Astrocyte (in vitro differentiated cells and primary cell): ENCODE data around the gene SOBP. TPM values are rescaled to one million over a fixed set of nuclear protein-coding genes. Genes with fewer than 3 reads are reported as not detected.

ENCODE experiments used
- DNase-seq: peaks from one replicate; pipeline ENCODE4 v3.0.0-alpha.2; 2010; ENCODE audit warnings: low read depth
- FAIRE-seq: peaks from 2 replicates; lab custom pipeline; 2011; peaks lifted over from hg19 to GRCh38; lab: Jason Lieb, UNC
- H2AFZ ChIP-seq: 2 replicates; pipeline ENCODE4 v1.6.0; 2012; ENCODE audit warnings: low read depth, low read length, inconsistent platforms
- H3K27ac ChIP-seq: 2 replicates; pipeline ENCODE4 v1.5.1; 2011; ENCODE audit warnings: low read depth, low read length, inconsistent platforms
- H3K27me3 ChIP-seq: 2 replicates; pipeline ENCODE4 v1.6.0; 2011; ENCODE audit warnings: low read length, inconsistent platforms; ENCODE audit not compliant: insufficient read depth
- H3K36me3 ChIP-seq: 2 replicates; pipeline ENCODE4 v1.5.1; 2011; ENCODE audit warnings: low read length, inconsistent platforms; ENCODE audit not compliant: insufficient read depth
- H3K4me1 ChIP-seq: 2 replicates; pipeline ENCODE4 v1.5.1; 2011; ENCODE audit warnings: low read length, inconsistent platforms; ENCODE audit not compliant: insufficient read depth
- H3K4me2 ChIP-seq: 2 replicates; pipeline ENCODE4 v1.6.0; 2012; ENCODE audit warnings: low read length, inconsistent platforms
- H3K4me3 ChIP-seq: 2 replicates; pipeline ENCODE4 v1.5.1; 2011; ENCODE audit warnings: low read depth, mild to moderate bottlenecking, low read length, inconsistent platforms; ENCODE audit not compliant: insufficient read depth
- H3K79me2 ChIP-seq: 2 replicates; pipeline ENCODE4 v1.6.0; 2012; ENCODE audit warnings: mild to moderate bottlenecking, low read length, inconsistent platforms; ENCODE audit not compliant: insufficient read depth
- H3K9ac ChIP-seq: 2 replicates; pipeline ENCODE4 v1.6.0; 2012; ENCODE audit warnings: mild to moderate bottlenecking, low read length, inconsistent platforms
- H3K9me3 ChIP-seq: 2 replicates; pipeline ENCODE4 v1.5.1; 2012; ENCODE audit warnings: low read depth, mild to moderate bottlenecking, low read length, inconsistent platforms; ENCODE audit not compliant: insufficient read depth
- H4K20me1 ChIP-seq: 2 replicates; pipeline ENCODE4 v1.6.0; 2012; ENCODE audit warnings: low read length, inconsistent platforms; ENCODE audit not compliant: insufficient read depth
- H3K27ac Mint-ChIP-seq: one replicate; pipeline ENCODE4 v1.8.0; 2021; ENCODE audit warnings: mild to moderate bottlenecking, mixed read lengths; ENCODE audit not compliant: unreplicated experiment
- H3K27me3 Mint-ChIP-seq: one replicate; pipeline ENCODE4 v1.8.0; 2021; ENCODE audit warnings: low read depth, mixed read lengths; ENCODE audit not compliant: unreplicated experiment
- H3K36me3 Mint-ChIP-seq: one replicate; pipeline ENCODE4 v1.8.0; 2021; ENCODE audit warnings: low read depth, mixed read lengths; ENCODE audit not compliant: unreplicated experiment
- H3K4me1 Mint-ChIP-seq: one replicate; pipeline ENCODE4 v1.8.0; 2021; ENCODE audit warnings: low read depth, mixed read lengths; ENCODE audit not compliant: unreplicated experiment
- H3K4me3 Mint-ChIP-seq: one replicate; pipeline ENCODE4 v1.8.0; 2021; ENCODE audit warnings: mild to moderate bottlenecking, moderate library complexity, mixed read lengths; ENCODE audit not compliant: unreplicated experiment
- H3K9me3 Mint-ChIP-seq: one replicate; pipeline ENCODE4 v1.8.0; 2021; ENCODE audit warnings: mild to moderate bottlenecking, mixed read lengths; ENCODE audit not compliant: unreplicated experiment
- CTCF ChIP-seq: IDR thresholded peaks from 2 replicates; pipeline ENCODE4 v1.5.1; 2011; ENCODE audit warnings: low read depth, mild to moderate bottlenecking, inconsistent platforms, low read length, moderate library complexity; ENCODE audit not compliant: insufficient read depth
- EZH2 ChIP-seq: IDR thresholded peaks from 2 replicates; pipeline ENCODE4 v1.6.1; 2012; ENCODE audit warnings: mild to moderate bottlenecking, low read length, inconsistent platforms; ENCODE audit not compliant: insufficient read depth
- total RNA-seq: library from RNA; stranded (reverse); gene quantifications from 2 replicates; pipeline ENCODE4 v1.2.1, GENCODE V29; 2021

SOBP gene
- total RNA-seq, 1 donor from 2014 or later = 4.7 TPM

DNA sequence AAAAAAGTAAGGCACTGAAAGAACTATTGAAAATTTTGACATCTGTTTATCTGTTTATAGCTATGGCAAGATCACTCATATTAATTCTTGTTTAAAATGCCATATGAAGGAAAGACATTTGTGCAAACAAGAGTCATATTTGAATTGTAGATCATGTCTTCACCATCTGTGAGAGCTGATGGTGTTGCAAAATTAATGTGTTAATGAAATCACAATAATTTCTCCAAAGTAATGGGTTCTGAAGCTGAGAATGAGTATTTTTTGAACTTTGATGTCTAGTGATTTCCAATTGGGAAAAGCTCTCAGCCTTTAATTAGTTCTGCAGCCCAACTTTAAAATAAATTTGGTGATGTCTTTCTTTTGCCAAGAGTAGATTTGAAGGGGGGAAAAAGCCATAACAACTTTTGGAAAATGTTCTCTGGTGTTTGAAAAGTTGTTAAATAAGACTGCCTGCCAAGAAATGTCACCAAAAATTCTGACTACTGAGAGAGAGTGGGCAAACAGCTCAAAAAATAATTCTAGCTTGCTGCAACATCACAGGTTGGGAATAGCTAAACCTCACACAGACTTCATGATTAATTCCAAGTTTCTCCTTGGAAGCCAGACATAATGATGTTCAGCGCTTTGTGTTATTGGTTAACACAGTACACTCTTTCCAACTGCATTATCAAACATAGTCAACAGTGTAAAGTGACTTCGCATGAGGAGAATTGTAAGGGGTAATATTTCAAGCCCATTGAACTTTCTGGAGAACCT is 142.6 kb downstream of the SOBP start:
- peaks cover 12% of the 10 kb centered on the region for H3K27me3 ChIP-seq
- H3K36me3 ChIP-seq = no peaks in the 10 kb centered on the region
- no peaks in the 10 kb centered on the region for H3K9me3 ChIP-seq
- H2AFZ ChIP-seq = no peak overlapping the region
- no peak overlapping the region for H3K9ac ChIP-seq
- H3K4me1 ChIP-seq = peaks cover 3% of the 10 kb centered on the region
- H3K4me3 ChIP-seq = no peak overlapping the region
- Mint-ChIP-seq H3K4me1 (peaks cover 1% of the 10 kb centered on the region), H3K9me3 (peaks cover 7% of the 10 kb centered on the region), H3K36me3 (peaks cover 14% of the 10 kb centered on the region), H3K27ac (no peak overlapping the region), H3K27me3 (peaks cover 43% of the 10 kb centered on the region), H3K4me3 (no peak overlapping the region)
- FAIRE-seq = no peak
- TF ChIP-seq EZH2 = no peak
- no peak overlapping the region for H3K4me2 ChIP-seq
- no peaks in the 10 kb centered on the region for H3K79me2 ChIP-seq
- H3K27ac ChIP-seq = no peak overlapping the region
- no peak for DNase-seq
- no peaks in the 10 kb centered on the region for H4K20me1 ChIP-seq

GRCh38 chr6:107633680-107634323 is 143.9 kb downstream of the SOBP start:
- H3K27ac ChIP-seq = no peak overlapping the region
- H4K20me1 ChIP-seq = no peaks in the 10 kb centered on the region
- H3K4me1 ChIP-seq = peaks cover 3% of the 10 kb centered on the region
- Mint-ChIP-seq H3K4me3 (peak overlapping the region; percentile 64), H3K9me3 (peaks cover 7% of the 10 kb centered on the region), H3K27ac (no peak overlapping the region), H3K36me3 (peaks cover 12% of the 10 kb centered on the region), H3K4me1 (no peaks in the 10 kb centered on the region), H3K27me3 (peaks cover 47% of the 10 kb centered on the region)
- H3K4me3 ChIP-seq = no peak overlapping the region
- H3K9ac ChIP-seq = no peak overlapping the region
- DNase-seq = no peak
- H3K27me3 ChIP-seq = peaks cover 12% of the 10 kb centered on the region
- H3K36me3 ChIP-seq = no peaks in the 10 kb centered on the region
- peak overlapping the region; percentile 57 for H2AFZ ChIP-seq
- H3K9me3 ChIP-seq = no peaks in the 10 kb centered on the region
- H3K79me2 ChIP-seq = no peaks in the 10 kb centered on the region
- no peak for FAIRE-seq
- peak overlapping the region; percentile 80 for H3K4me2 ChIP-seq
- TF ChIP-seq CTCF (no peak), EZH2 (no peak)

DNA sequence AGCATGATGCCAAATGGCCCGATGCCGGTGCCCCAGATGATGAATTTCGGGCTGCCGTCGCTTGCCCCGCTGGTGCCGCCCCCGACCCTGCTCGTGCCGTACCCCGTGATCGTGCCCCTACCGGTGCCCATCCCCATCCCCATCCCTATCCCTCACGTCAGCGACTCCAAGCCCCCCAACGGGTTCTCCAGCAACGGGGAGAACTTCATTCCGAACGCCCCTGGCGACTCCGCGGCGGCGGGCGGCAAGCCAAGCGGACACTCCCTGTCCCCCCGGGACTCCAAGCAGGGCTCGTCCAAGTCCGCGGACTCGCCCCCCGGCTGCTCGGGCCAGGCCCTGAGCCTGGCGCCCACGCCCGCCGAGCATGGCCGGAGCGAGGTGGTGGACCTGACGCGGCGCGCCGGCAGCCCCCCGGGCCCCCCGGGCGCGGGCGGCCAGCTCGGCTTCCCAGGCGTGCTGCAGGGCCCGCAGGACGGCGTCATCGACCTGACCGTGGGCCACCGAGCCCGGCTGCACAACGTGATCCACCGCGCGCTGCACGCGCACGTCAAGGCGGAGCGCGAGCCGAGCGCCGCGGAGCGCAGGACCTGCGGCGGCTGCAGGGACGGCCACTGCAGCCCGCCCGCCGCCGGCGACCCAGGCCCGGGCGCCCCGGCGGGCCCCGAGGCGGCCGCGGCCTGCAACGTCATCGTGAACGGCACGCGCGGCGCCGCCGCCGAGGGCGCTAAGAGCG is 144.6 kb downstream of the SOBP start:
- H3K79me2 ChIP-seq = no peaks in the 10 kb centered on the region
- H3K36me3 Mint-ChIP-seq = peaks cover 12% of the 10 kb centered on the region
- peaks cover 7% of the 10 kb centered on the region for H3K9me3 Mint-ChIP-seq
- DNase-seq (no peak), FAIRE-seq (no peak)
- peak overlapping the region; percentile 80 for H3K4me2 ChIP-seq
- H2AFZ ChIP-seq = peak overlapping the region; percentile 57
- TF ChIP-seq EZH2 = peak; percentile 55
- no peak for TF ChIP-seq CTCF
- H3K27ac ChIP-seq = no peak overlapping the region
- H4K20me1 ChIP-seq = no peaks in the 10 kb centered on the region
- peaks cover 3% of the 10 kb centered on the region for H3K4me1 ChIP-seq
- H3K36me3 ChIP-seq = no peaks in the 10 kb centered on the region
- no peaks in the 10 kb centered on the region for H3K4me1 Mint-ChIP-seq
- H3K9me3 ChIP-seq = no peaks in the 10 kb centered on the region
- H3K4me3 Mint-ChIP-seq = no peak overlapping the region
- no peak overlapping the region for H3K27ac Mint-ChIP-seq
- no peak overlapping the region for H3K9ac ChIP-seq
- peaks cover 12% of the 10 kb centered on the region for H3K27me3 ChIP-seq
- no peak overlapping the region for H3K4me3 ChIP-seq
- H3K27me3 Mint-ChIP-seq = peaks cover 47% of the 10 kb centered on the region
